GM19468 (cell line): ENCODE data around the gene KRT12.
"Not testable (repeated sequence)": the region's sequence is repeated elsewhere in the genome, so short reads cannot be mapped to it uniquely, and the experiment has no call there.

Experiments
- ATAC-seq: cut with Tn5 transposase; IDR thresholded peaks from one replicate; pipeline ENCODE4 v1.9.1; 2021; ENCODE audit warnings: mild to moderate bottlenecking, moderate library complexity, moderate number of reproducible peaks; ENCODE audit not compliant: unreplicated experiment; ENCODE audit errors: extremely low read depth

The KRT12 gene

DNA sequence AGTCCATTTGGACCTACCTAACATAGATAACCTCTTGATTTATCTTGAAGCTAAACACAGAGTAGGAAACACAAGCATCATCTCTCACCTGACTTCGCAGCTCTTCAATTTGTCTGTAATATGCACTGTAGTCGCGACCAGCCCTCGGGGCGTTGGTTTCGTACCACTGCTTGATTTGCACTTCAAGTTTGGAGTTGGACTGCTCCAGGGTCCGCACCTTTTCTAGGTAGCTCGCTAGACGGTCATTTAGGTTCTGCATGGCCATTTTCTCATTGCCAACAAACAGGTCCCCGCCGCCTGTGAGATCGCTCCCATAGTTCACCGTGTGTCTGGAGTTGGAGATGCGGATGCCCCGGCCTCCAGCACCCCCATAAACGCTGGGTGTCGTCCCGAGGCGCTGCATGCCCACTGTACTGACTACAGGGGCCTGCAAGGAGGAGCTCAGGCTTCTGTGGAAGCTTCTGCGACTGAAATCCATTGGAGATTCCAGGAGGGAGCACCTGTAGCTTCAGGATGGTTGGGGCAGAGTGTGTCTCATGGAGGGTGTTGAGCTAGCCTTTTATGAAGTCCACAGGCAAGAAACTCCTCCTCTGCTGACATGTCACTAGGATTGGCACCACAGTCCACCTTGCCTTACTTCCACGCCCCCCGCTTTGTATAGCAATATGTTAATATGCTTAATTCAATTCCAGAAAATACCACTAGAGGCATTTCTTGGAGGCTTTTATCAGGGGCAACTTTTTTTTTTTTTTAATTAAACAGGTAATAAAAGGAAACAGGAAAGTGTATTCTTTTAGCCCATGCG is 17.9 kb upstream of the KRT12 start, which contains the start of gene KRT20:
TSS of gene KRT20 (minus strand) at position 535 of the 805 bp plus-strand sequence. CDS start at position 478, 57 bp downstream.
- no peak for ATAC-seq

DNA sequence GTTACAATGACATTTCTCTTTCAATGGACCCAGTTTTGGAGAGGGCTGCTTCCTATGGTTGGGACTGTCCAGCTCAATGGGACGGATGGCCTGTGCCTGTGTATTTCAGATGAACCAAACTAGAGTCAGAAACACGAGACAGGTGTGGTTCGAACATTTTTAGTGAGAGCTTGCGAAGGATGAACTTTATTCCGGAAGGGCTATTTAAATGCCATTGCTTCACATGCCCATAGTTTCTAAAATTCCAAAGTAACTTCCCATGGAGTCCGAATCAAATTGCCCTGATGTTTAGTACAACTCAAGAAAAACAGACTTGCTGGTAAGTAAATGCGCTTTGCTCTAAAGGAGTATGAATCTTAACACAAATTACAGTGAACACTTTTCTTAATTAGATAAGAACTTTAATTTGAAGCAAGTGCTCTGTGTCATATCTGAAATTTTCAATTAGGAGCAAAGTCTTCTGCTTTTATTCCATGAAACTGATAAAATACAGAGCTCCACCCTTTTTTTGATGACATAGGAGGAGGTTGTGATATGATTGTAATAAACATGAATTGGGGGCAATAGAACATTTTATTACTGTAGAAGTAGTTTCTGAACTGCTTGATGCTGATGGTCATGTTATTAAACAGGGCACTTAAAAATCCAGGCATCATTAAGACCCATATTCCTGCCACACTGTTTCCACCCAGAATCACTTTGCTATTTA is 16.8 kb upstream of the KRT12 start:
- ATAC-seq = no peak

DNA sequence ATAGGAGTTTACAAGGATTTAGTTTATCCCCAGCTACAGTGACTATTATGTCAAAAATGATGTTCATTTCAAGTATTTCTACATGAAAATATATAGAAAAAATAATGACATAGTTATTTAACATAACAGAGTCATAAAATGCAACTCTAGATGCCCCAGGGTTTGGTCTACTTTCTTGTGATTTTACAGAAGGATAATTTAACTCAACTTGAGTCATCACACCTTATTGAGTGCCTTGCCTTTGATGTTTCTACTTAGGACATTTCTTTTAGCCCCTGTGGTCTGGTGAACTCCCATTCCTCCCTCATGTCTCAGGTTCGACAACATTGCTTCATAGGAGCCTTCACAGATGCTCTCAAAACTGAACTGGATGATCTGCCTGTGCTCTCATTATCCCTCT is 16.0 kb upstream of the KRT12 start:
- ATAC-seq = no peak

DNA sequence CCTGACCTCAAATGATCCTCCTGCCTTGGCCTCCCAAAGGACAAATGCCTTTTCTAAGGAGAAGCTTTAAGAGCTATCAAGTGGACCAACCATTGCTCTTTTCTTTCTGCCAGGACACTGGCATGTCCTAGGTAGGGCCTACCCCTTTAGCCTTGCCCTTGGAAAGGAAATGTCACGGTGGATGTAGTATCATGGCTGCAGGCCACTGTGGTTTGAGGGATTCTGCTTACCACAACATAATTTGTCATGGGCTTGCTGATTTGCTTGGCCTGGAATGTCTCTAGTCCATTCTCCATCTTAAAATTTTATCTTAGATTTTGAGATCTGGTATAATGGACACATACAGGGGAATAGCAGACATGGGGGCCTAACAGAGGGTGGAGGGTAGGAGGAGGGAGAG is 12.0 kb upstream of the KRT12 start:
- no peak for ATAC-seq

DNA sequence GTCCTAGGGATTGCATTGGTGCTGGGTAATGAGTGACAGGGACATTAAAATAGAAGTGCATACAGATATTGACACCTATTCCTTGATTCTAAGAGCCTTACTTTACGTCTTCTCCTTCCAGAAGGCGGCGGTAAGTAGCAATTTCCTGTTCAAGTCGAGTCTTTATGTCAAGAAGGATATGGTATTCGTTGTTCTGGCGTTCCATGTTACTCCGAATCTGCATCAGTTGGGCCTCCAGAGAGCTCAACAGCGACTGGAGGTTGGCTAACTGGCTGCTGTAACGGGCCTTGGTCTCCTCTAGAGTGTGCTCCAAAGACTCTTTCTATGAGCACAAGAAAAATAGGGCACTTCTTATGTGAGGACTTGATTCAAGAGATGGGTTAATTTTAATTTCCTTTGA is 11.0 kb upstream of the KRT12 start:
- ATAC-seq = no peak

DNA sequence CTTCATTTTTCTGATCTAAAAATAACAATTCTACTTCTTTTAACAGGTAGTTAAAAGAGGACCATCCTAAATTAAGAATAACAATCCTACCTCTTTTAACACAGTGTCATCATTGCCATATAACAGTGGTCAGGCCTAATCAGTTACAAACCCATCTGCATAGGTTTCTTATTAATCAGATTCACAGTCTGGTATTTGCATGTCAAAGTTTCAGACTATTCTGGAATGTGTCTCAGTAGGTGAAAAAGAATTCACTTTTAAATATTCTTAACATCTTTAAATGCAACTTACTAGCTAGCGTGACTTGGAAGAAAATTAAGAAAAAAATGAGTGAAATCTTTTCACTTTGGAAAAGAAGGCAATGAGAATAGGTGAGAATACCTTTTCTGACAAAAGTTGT is 6.8 kb upstream of the KRT12 start:
- no peak for ATAC-seq

DNA sequence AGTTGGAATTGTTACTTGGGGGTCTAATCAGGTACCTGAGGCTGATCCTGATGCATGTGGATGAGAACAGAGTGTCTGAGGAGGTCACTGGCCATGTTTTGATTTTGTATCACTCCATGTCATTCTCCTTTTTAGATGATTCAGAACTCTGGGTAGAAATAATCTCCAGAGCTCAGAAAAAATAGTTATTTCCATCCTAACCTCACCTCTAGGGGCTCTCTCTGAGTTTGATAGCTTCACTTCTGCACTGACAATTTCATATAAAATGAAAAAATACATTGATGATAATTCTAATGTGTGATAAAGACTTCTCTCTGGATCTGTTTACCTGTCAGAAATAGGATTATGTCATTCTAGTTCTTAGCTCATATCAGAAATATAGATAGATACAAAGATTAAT is 6.2 kb upstream of the KRT12 start:
- no peak for ATAC-seq

DNA sequence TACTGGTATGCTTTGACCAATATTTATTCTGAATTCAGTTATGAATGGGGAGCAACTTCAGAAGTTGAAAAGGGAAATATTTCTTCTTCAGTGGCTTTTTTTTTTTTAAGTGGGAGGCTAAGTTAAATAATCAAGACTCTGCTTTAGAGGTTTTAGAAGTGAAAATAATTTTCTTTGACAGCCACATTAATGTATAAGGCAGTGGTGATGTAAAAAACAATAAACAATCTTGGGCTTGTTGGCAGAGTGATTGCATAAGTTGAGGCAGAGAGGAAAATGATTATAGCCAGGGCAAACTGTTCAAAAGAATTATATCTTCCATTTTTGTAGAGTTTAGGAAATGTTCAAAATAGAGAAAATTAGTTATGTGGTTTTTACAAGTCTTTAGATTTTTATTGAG is 5.4 kb upstream of the KRT12 start:
- no peak for ATAC-seq

DNA sequence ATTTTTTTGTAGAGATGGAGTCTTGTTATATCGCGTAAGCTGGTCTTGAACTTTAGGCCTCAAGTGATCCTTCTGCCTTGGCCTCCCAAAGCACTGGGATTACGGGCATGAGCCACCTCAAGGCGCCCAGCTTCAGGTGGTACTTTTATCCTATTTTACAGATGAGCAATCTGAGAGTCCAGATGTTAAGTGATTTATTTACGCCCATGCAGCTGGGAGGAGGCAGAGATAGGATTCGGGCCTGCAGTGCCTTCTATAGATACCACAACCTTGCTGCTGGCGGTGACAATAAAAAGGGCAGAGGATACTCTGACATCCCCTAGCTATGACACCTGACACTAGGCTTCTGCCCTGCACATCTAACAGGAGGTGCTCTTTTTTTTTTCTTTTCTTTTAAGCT is 4.3 kb upstream of the KRT12 start:
- ATAC-seq = no peak

DNA sequence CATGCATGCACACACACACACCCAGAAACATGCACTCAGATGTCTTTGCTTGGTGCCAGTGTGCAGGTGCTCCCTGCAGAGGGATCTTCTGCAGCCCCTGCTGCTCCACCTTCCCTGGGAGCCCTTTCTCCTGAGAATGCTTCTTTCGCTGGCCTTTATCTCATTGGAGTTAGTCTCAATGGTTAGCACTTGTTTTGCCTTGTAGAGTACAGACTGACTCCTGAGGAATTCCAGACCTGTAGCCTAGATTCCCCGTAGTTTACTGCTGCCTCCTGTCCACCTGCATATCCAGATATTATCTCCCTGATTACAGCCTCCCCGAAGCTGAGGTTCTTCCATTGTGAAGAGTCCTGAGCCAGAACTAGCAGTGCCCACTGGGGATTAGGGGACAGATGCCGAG is 3.1 kb upstream of the KRT12 start:
- no peak for ATAC-seq

DNA sequence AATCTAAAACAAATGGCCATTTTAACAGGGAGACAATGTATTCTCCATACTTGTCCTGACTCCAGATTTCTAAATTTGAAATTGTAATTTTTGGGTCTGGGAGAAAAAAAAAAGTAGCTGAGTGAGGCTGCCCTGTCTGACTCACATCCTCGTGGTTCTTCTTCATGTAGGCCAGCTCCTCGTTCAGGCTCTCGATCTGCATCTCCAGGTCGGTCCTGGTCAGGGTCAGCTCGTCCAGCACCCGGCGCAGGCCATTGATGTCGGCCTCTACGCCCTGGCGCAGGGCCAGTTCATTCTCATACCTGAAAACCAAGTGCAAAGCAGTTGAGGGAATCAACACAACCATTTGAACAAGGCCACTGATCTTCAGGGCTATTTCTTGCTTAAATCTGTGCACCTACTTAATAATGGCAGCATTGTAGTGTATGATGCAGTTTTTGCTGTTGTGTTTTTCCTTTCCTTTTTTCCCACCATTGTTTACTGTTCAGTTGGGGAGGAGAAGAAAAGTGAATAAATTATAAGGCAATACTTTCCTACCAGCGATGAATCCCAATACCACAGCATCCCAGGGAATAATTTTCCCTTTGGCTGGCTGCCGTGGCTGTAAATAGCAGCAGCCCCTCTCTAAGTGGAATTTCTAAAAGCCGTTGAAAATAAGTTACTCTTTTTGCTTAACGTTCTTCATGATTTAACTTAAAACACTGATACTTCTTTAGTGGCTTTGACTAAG is 2.2 kb downstream of the KRT12 start:
- no peak for ATAC-seq

DNA sequence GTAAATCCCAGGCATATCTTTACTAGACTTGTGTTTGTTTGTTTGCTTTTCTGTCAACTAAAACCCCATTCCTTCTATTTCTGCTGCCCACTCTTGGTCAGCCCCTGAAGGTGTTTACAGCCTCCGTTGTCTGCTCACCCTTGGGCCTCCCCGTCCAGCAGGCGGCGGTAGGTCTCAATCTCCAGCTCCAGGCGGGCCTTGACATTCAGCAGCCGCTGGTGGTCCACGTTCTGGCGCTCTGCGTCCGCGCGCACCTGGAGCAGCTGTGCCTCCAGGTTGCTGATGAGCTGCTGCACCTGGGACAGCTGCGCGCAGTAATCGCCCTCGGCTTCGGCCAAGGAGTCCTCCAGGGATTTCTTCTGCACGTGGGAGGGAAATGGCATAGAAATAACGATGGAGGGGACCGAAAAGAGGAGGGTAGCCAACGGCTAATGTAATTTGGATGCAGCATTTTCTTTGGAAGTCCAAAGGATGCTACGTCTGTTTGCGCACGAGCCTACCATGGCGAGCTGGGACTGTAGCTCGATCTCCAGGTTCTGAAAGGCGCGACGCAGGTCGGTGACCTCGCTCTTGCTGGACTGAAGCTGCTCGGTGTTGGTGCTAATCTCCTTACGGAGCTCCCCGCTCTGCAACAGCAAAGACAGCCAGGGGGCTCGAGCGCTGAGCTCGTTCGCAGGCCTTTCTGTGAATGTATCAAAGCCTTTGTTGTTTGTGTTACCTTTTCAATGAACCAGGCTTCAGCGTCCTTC is 3.9 kb downstream of the KRT12 start:
- ATAC-seq = no peak

DNA sequence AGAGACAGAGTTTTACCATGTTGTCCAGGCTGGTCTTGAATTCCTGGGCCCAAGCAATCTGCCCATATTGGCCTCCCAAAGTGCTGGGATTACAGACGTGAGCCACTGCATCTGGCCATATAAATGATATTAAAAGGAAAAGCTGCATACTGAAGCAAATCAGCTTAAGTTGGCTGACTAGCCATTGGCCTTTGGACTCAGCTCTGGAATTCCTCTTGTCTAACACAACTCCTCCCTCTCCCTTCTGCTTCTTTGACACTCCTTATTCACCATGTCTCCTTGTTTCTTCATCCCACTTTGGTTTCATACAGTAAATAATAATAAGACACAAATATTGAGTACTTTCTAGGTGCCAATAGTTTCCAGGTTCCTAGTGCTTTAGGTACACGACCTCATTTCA is 7.5 kb downstream of the KRT12 start:
- no peak for ATAC-seq

DNA sequence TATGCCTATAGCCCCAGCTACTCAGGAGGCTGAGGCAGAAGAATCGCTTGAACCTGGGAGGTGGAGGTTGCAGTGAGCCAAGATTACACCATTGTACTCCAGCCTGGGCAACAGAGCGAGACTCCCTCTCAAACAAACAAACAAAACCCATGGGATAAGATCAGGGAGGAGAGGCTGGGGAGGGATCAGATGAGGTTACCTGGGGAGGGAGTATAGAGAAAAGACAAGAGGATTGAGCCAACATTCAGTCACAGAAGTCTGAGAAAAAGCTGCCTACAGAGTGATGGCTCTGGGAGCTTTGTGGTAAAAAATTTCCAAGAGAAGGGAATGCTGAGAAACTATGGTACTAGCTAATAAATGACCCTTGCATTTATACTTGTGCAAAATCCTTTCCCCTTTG is 8.4 kb downstream of the KRT12 start:
- not testable (repeated sequence) for ATAC-seq

DNA sequence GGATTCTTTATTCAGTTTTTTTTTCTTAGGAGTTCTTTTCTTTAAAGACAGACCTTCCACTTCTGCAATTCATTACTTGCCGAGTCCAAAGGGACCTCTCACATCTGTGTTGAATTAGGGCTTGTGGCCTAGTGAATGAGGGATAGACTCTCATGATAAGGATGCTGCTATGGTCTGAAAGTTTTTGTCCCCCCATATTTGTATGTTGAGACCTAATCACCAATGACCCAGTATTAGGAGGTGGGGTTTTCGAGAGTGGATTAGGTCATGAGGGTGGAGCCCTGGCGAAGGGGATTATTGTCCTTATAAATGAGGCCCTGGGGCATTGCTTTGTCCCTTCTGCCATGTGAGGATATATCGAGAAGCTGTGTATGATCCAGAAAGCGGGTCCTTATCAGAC is 9.5 kb downstream of the KRT12 start:
- no peak for ATAC-seq

DNA sequence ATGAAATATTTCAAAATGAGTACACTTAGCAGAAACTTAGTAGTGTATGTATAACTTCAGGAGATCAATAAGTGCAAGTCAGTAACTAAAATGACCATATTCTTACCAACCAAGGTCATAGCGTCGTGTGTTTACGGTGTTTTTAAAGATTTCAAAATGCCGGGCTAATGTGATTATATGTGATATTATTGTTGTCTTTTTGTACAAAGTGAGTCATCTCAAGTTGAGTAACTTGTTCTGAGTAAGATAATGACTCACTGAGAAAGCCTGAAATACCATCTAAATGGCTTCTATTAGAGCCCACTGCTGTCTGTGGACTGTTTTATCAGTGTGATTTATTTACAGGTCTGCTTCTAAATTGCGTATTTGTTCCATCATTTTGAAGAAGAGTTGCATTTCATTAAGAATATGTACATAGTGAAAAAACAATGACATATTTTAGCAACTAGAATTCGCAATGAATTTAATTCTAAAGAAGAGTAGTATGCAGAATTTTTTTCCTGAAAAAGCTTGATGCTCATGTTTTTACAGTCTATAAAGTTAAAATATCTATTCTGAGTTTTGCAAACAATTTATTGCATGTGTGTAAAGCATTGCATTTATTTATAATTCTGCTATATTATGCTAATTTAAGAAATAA is 12.7 kb downstream of the KRT12 start:
- ATAC-seq = no peak

DNA sequence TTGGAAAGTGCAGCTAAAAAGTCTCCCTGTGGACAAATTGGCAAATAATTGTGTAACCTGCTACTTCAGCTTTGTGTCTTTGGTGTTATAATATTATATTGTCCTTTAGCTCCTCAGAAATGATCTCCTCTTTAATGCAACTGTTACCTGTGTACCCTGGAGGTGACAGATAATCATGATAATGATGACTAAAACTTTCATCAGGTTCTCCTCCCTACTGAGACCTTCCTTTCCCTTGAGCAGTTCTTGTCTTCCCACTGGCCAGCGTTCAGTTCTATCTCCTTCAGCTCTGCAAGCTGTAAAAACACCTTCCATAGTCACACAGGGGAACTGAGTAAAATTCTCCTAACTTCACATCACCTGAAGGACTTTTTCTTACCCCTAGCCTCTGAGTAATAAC is 14.7 kb downstream of the KRT12 start:
- ATAC-seq = no peak

DNA sequence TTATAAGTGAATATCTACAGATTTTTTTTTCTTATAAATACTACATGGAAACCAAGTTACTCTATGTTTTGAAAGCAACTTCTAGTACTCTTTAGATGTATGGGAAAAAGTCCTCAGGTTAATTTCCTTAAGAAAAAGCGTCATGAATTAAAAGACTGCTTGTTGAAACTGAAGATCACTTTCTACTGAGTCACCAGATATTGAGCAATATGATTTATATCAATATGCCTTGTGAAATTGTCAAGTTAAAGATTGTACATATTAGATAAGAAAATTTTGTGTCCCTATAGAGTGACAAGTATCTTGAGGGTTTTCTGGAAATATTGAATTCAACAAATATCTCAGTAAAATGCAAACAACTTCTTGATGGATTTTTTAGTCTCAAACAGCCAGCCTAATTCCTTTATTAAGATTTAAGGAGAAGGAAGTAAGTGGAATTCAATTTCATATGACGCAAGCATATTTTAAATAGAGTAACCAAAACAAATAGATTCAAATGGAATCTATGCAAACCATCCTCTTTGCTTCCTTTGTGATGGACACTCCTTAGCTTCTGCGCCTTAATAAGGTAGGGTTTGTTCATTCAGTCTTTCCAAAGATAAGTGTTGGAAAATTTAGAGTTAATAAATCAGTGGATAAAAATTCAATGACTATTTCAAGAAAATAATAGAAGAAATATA is 16.6 kb downstream of the KRT12 start:
- no peak for ATAC-seq

DNA sequence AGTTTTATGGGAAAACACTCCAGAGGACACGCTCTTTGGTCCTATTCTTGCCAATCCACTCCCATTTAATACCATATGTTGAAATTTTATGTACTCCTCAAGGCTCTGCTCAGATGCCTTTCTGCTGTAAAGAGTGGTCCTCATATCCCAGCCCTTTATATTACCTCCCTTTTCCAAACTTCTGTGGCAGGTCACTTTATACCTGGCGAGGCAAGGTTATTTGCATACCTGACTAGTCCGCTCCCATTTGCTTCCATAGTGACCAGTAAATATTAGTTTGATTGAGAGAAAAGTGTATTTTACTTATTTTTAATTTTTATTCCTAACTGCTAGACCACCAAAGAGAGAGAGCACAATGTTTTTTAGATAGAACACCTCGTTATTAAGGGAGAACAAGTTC is 17.3 kb downstream of the KRT12 start:
- ATAC-seq = no peak
